Measurements from ENCODE around the gene CHI3L2. TPM values are rescaled to one million over a fixed set of nuclear protein-coding genes. Genes with fewer than 3 reads are reported as not detected.

CHI3L2 gene
- total RNA-seq, 1 donor from 2014 or later = 5.6 TPM

DNA sequence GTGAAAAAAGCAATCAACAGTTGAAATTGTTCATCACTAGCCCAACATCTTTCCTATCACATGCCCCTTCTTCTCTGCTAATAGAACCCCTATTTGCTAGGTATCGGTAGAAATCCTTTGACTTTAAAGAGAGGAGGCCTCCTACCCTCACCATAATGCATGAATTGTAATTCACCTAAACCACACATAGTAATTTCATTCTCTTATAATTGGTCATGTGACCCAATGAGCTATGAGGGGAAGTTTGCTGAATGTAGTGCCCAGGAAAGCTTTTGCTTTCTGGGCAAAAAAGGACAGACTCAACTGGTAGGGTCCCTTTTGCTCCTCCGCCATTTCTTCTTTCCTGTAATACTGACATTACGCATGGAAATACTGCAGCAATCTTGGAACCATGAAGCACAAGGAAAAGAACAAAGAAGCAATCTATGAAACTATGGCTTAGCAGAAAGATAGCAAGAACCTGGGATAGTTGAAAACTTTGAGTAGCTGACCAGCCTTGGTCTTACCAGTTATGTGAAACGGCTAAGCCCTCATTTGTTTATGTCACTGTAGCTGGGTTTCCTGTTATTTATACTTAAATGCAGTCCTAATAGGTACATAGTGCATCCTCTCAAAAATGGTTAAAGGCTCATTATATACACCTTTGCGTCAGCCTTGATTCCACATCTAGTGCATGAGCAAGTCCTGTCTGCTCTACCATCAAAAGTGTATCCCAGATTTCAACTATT lies 10.2 kb upstream of the CHI3L2 start:
- Histone ChIP-seq H3K9me3 (no peaks in the 10 kb centered on the region), H3K4me3 (no peak overlapping the region), H3K27ac (no peak overlapping the region), H3K27me3 (no peaks in the 10 kb centered on the region), H3K36me3 (no peaks in the 10 kb centered on the region), H3K4me1 (peaks cover 4% of the 10 kb centered on the region)
- TF ChIP-seq POLR2A (IDR thresholded peaks at IDR 0.05) = no peak
- no peak for TF ChIP-seq CTCF (IDR thresholded peaks at IDR 0.05)
- no peak for TF ChIP-seq POLR2AphosphoS5 (IDR thresholded peaks at IDR 0.05; ENCODE audit: insufficient read depth in 1 of 2, low read depth in 1 of 2)
- DNase-seq (ENCODE audit: extremely low spot score in 2 of 2) = no peak
- intact Hi-C loops (cut with DNase I) = no loop called here

- peak in 1 of 2 donors; percentile 65 for DNase-seq (ENCODE audit: extremely low spot score in 2 of 2)
- peaks cover 10% of the 10 kb centered on the region for H3K4me1 ChIP-seq
- no peaks in the 10 kb centered on the region for H3K27me3 ChIP-seq
- H3K27ac ChIP-seq = no peak overlapping the region
- intact Hi-C loops (cut with DNase I) = no loop called here
- H3K9me3 ChIP-seq = no peaks in the 10 kb centered on the region
- no peak overlapping the region for H3K4me3 ChIP-seq
- TF ChIP-seq POLR2AphosphoS5 (IDR thresholded peaks at IDR 0.05; ENCODE audit: insufficient read depth in 1 of 2, low read depth in 1 of 2) (no peak), CTCF (IDR thresholded peaks at IDR 0.05) (no peak), POLR2A (IDR thresholded peaks at IDR 0.05) (no peak)
- H3K36me3 ChIP-seq = no peaks in the 10 kb centered on the region
These were observed 8.6 kb upstream of the CHI3L2 start for GRCh38 chr1:111218701-111219556.

DNA sequence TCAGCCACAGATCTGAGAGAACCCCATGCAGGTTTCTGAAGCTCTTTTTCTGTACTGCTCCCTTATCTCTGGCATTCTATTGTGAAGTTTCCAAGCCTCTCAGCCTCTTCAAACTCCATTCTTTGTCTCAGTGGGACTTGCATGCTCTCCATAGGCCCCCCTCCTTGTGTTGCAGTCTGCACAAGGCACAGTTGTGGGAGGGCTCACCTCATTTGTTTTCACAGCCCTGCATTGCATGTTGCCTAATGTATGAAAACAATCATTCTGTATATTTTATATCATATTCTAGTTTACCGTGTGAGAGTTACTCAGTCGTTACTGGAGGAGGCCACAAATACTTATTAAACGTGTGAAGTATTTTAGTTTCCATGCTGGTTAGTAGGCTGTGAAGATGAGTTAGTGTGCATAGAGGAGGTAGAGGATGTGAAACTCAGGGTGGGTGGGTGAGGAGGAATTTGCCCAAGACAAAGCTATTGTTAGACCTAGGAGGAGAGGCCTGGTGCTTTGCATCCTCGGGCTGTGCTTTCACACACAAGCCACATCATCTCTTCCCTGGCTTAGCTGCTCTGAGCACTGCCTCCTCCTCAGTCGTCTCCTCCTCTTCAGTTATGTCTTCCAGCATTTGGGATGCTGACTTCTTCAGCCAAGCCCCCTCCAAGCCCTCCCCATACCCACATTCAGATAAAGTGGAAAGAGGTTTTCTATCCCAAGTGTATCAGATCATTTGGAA lies 7.8 kb upstream of the CHI3L2 start:
- TF ChIP-seq POLR2AphosphoS5 (IDR thresholded peaks at IDR 0.05; ENCODE audit: insufficient read depth in 1 of 2, low read depth in 1 of 2) (no peak), CTCF (IDR thresholded peaks at IDR 0.05) (no peak), POLR2A (IDR thresholded peaks at IDR 0.05) (no peak)
- intact Hi-C loops (cut with DNase I) = loop anchor here (5.0 kb wide), 1 partner anchor 548 kb away; no protein-coding TSS in a partner anchor
- H3K4me3 ChIP-seq = no peak overlapping the region
- no peaks in the 10 kb centered on the region for H3K9me3 ChIP-seq
- H3K27ac ChIP-seq = no peak overlapping the region
- H3K36me3 ChIP-seq = no peaks in the 10 kb centered on the region
- DNase-seq (ENCODE audit: extremely low spot score in 2 of 2) = no peak
- peaks cover 10% of the 10 kb centered on the region for H3K4me1 ChIP-seq
- no peaks in the 10 kb centered on the region for H3K27me3 ChIP-seq

GRCh38 chr1:111220302-111220890 lies 7.1 kb upstream of the CHI3L2 start:
- H3K4me3 ChIP-seq = no peak overlapping the region
- H3K9me3 ChIP-seq = no peaks in the 10 kb centered on the region
- peak in 1 of 2 donors; percentile 54 for DNase-seq (ENCODE audit: extremely low spot score in 2 of 2)
- no peak for TF ChIP-seq CTCF (IDR thresholded peaks at IDR 0.05)
- no peak for TF ChIP-seq POLR2AphosphoS5 (IDR thresholded peaks at IDR 0.05; ENCODE audit: insufficient read depth in 1 of 2, low read depth in 1 of 2)
- TF ChIP-seq POLR2A (IDR thresholded peaks at IDR 0.05) = no peak
- peaks cover 10% of the 10 kb centered on the region for H3K4me1 ChIP-seq
- no peak overlapping the region for H3K27ac ChIP-seq
- no peaks in the 10 kb centered on the region for H3K36me3 ChIP-seq
- intact Hi-C loops (cut with DNase I) = loop anchor here (5.0 kb wide), 1 partner anchor 547 kb away; no protein-coding TSS in a partner anchor
- H3K27me3 ChIP-seq = no peaks in the 10 kb centered on the region
